HEK293 (cell line): Measurements from ENCODE around the gene TBX6.

Source experiments
- KLF10 ChIP-seq: fragments of 450-650 bp; IDR thresholded peaks from 2 replicates; pipeline ENCODE4 v1.5.1; 2018; ENCODE audit warnings: missing biosample characterization, mild to moderate bottlenecking, missing genetic modification characterization
- SALL2 ChIP-seq: fragments of 450-650 bp; formaldehyde crosslinking; IDR thresholded peaks from 2 replicates; pipeline ENCODE4 v1.5.0; 2017; ENCODE audit warnings: missing biosample characterization, mild to moderate bottlenecking, missing genetic modification characterization, borderline replicate concordance
- SCRT1 ChIP-seq: fragments of 450-650 bp; formaldehyde crosslinking; IDR thresholded peaks from 2 replicates; pipeline ENCODE4 v1.5.1; 2016; ENCODE audit warnings: missing biosample characterization, missing genetic modification characterization, borderline replicate concordance
- TCF7L2 ChIP-seq: IDR thresholded peaks from 2 replicates; pipeline ENCODE4 v1.6.1; 2011; ENCODE audit warnings: low read depth, mild to moderate bottlenecking, inconsistent platforms, low read length, moderate library complexity, borderline replicate concordance
- ZNF146 ChIP-seq: fragments of 450-650 bp; formaldehyde crosslinking; IDR thresholded peaks from 2 replicates; pipeline ENCODE4 v1.5.1; 2016; ENCODE audit warnings: missing biosample characterization, missing genetic modification characterization
- ZNF19 ChIP-seq: fragments of 450-650 bp; formaldehyde crosslinking; IDR thresholded peaks from 2 replicates; pipeline ENCODE4; 2016; ENCODE audit warnings: missing biosample characterization, missing genetic modification characterization, low read depth
- ZNF24 ChIP-seq: fragments of 450-650 bp; formaldehyde crosslinking; IDR thresholded peaks from 2 replicates; pipeline ENCODE4 v1.5.1; 2016; ENCODE audit warnings: missing biosample characterization, missing genetic modification characterization
- ZNF274 ChIP-seq, 2 experiments: fragments of 200-500 bp in 1 of 2; fragments of 450-650 bp in 1 of 2; sonication (Bioruptor generic) in 1 of 2; formaldehyde crosslinking in 1 of 2; IDR thresholded peaks; 2 replicates each; pipeline versions ENCODE4 v1.5.1 to v1.6.1; 2014 to 2016; ENCODE audit warnings: borderline replicate concordance in 1 of 2, inconsistent platforms in 1 of 2, low read length in 1 of 2, missing biosample characterization in 1 of 2, missing genetic modification characterization in 1 of 2
- ZNF433 ChIP-seq: fragments of 450-650 bp; formaldehyde crosslinking; IDR thresholded peaks from 2 replicates; pipeline ENCODE4 v1.5.1; 2016; ENCODE audit warnings: missing biosample characterization, missing genetic modification characterization, low read depth
- ZNF596 ChIP-seq: fragments of 450-650 bp; IDR thresholded peaks from 2 replicates; pipeline ENCODE4 v1.5.0; 2018; ENCODE audit warnings: missing biosample characterization, mild to moderate bottlenecking, missing genetic modification characterization, moderate library complexity
- TF ChIP-seq, protein P1 (sequence below): fragments of 450-650 bp; formaldehyde crosslinking; IDR thresholded peaks from 2 replicates; pipeline ENCODE4 v1.5.1; 2016; ENCODE audit warnings: missing biosample characterization, missing genetic modification characterization
- TF ChIP-seq, protein P2 (sequence below): fragments of 450-650 bp; formaldehyde crosslinking; IDR thresholded peaks from 2 replicates; pipeline ENCODE4 v1.5.1; 2016; ENCODE audit warnings: missing biosample characterization, missing genetic modification characterization, low read depth
- TF ChIP-seq, protein P3 (sequence below): fragments of 450-650 bp; IDR thresholded peaks from 2 replicates; pipeline ENCODE4 v1.5.1; 2018; ENCODE audit warnings: missing biosample characterization, mild to moderate bottlenecking, missing genetic modification characterization

DNA sequence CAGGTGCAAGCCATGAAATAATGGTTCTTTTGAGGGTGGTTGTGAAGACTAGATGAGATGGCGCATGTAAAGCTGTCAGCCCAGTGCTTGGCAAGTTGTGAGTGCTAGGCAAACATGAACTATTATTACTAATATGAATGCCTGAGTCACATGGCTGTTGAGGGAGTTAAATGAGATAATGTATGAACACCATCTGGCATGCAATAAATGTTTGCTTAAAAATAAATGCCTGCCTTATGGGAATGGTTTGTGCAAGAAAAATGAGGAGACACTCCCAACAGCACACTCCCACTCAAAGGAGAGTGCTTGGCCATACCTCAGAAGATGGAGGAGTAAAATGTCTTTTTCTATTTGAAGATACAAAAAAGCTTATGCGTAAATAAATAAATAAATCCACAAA is 27.7 kb upstream of the TBX6 start:
- TF ChIP-seq, protein P1, sequence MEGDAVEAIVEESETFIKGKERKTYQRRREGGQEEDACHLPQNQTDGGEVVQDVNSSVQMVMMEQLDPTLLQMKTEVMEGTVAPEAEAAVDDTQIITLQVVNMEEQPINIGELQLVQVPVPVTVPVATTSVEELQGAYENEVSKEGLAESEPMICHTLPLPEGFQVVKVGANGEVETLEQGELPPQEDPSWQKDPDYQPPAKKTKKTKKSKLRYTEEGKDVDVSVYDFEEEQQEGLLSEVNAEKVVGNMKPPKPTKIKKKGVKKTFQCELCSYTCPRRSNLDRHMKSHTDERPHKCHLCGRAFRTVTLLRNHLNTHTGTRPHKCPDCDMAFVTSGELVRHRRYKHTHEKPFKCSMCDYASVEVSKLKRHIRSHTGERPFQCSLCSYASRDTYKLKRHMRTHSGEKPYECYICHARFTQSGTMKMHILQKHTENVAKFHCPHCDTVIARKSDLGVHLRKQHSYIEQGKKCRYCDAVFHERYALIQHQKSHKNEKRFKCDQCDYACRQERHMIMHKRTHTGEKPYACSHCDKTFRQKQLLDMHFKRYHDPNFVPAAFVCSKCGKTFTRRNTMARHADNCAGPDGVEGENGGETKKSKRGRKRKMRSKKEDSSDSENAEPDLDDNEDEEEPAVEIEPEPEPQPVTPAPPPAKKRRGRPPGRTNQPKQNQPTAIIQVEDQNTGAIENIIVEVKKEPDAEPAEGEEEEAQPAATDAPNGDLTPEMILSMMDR (tag by site-specific recombination) = no peak
- TF ChIP-seq TCF7L2 = no peak
- TF ChIP-seq KLF10 (tag by site-specific recombination) = no peak
- no peak for TF ChIP-seq ZNF146 (tag by site-specific recombination)
- TF ChIP-seq, protein P2, sequence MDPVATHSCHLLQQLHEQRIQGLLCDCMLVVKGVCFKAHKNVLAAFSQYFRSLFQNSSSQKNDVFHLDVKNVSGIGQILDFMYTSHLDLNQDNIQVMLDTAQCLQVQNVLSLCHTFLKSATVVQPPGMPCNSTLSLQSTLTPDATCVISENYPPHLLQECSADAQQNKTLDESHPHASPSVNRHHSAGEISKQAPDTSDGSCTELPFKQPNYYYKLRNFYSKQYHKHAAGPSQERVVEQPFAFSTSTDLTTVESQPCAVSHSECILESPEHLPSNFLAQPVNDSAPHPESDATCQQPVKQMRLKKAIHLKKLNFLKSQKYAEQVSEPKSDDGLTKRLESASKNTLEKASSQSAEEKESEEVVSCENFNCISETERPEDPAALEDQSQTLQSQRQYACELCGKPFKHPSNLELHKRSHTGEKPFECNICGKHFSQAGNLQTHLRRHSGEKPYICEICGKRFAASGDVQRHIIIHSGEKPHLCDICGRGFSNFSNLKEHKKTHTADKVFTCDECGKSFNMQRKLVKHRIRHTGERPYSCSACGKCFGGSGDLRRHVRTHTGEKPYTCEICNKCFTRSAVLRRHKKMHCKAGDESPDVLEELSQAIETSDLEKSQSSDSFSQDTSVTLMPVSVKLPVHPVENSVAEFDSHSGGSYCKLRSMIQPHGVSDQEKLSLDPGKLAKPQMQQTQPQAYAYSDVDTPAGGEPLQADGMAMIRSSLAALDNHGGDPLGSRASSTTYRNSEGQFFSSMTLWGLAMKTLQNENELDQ (tag by site-specific recombination) = no peak
- no peak for TF ChIP-seq SCRT1 (tag by site-specific recombination)
- no peak for TF ChIP-seq ZNF24 (tag by site-specific recombination)
- no peak for TF ChIP-seq ZNF596 (tag by site-specific recombination)
- TF ChIP-seq SALL2 (tag by site-specific recombination) = no peak
- no peak for TF ChIP-seq ZNF274 (IDR thresholded peaks at IDR 0.05; ENCODE audit: low read length)
- no peak for TF ChIP-seq ZNF274 (tag by site-specific recombination; IDR thresholded peaks at IDR 0.05; ENCODE audit: borderline replicate concordance)
- TF ChIP-seq ZNF19 (tag by site-specific recombination) = no peak
- TF ChIP-seq, protein P3, sequence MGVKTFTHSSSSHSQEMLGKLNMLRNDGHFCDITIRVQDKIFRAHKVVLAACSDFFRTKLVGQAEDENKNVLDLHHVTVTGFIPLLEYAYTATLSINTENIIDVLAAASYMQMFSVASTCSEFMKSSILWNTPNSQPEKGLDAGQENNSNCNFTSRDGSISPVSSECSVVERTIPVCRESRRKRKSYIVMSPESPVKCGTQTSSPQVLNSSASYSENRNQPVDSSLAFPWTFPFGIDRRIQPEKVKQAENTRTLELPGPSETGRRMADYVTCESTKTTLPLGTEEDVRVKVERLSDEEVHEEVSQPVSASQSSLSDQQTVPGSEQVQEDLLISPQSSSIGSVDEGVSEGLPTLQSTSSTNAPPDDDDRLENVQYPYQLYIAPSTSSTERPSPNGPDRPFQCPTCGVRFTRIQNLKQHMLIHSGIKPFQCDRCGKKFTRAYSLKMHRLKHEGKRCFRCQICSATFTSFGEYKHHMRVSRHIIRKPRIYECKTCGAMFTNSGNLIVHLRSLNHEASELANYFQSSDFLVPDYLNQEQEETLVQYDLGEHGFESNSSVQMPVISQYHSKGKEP (tag by site-specific recombination) = no peak
- TF ChIP-seq ZNF433 = no peak
